Activated CD4-positive, alpha-beta T cell treated with anti-CD3 and anti-CD28 coated beads for 1 hour (primary cell): ENCODE measurements around the gene THRAP3.
"Not testable (repeated sequence)": the region's sequence is repeated elsewhere in the genome, so short reads cannot be mapped to it uniquely, and the experiment has no call there.

Experiments used
- DNase-seq: peaks from one replicate; pipeline ENCODE4 v3.0.0-alpha.2; 2020

The THRAP3 gene

GRCh38 chr1:36251794-36252481 lies 27.7 kb downstream of the THRAP3 start:
- DNase-seq = no peak

GRCh38 chr1:36252482-36252824 lies 28.2 kb downstream of the THRAP3 start:
- not testable (repeated sequence) for DNase-seq

- no peak for DNase-seq
Measured at GRCh38 chr1:36253161-36253862, 29.1 kb downstream of the THRAP3 start.

GRCh38 chr1:36256558-36257374 lies 32.5 kb downstream of the THRAP3 start:
- no peak for DNase-seq

GRCh38 chr1:36257375-36257767 lies 33.1 kb downstream of the THRAP3 start:
- no peak for DNase-seq

- DNase-seq = no peak
Measured at GRCh38 chr1:36258960-36259344, 34.7 kb downstream of the THRAP3 start.

- no peak for DNase-seq
Measured at GRCh38 chr1:36268981-36269380, 44.7 kb downstream of the THRAP3 start.

- no peak for DNase-seq
Measured at GRCh38 chr1:36269408-36269838, 45.2 kb downstream of the THRAP3 start.

GRCh38 chr1:36273024-36273423 lies 48.8 kb downstream of the THRAP3 start:
- no peak for DNase-seq

GRCh38 chr1:36274201-36274600 lies 50.0 kb downstream of the THRAP3 start:
- no peak for DNase-seq

GRCh38 chr1:36276688-36277087 lies 52.4 kb downstream of the THRAP3 start:
- DNase-seq = no peak

- no peak for DNase-seq
Measured at GRCh38 chr1:36279110-36279788, 55.0 kb downstream of the THRAP3 start.

GRCh38 chr1:36279789-36280296 lies 55.6 kb downstream of the THRAP3 start:
- DNase-seq = no peak

GRCh38 chr1:36284061-36284460 lies 59.8 kb downstream of the THRAP3 start:
- DNase-seq = no peak

GRCh38 chr1:36284517-36284916 lies 60.3 kb downstream of the THRAP3 start:
- no peak for DNase-seq

- peak; percentile 30 for DNase-seq
Measured at GRCh38 chr1:36285443-36286101, 61.3 kb downstream of the THRAP3 start.

- no peak for DNase-seq
Measured at GRCh38 chr1:36286802-36287201, 62.6 kb downstream of the THRAP3 start.

- no peak for DNase-seq
Measured at GRCh38 chr1:36287595-36287994, 63.4 kb downstream of the THRAP3 start.

GRCh38 chr1:36295390-36295789 lies 71.1 kb downstream of the THRAP3 start:
- DNase-seq = no peak

- DNase-seq = no peak
Measured at GRCh38 chr1:36297062-36297461, 72.8 kb downstream of the THRAP3 start.

GRCh38 chr1:36298640-36299039 lies 74.4 kb downstream of the THRAP3 start:
- DNase-seq = no peak

GRCh38 chr1:36300526-36300925 lies 76.3 kb downstream of the THRAP3 start:
- DNase-seq = no peak
